ENCODE data around the gene FAM53B. TPM values are rescaled to one million over a fixed set of nuclear protein-coding genes. Genes with fewer than 3 reads are reported as not detected.
A peak's percentile ranks its signal among the peaks of the same experiment; 100 is the strongest.

Gene FAM53B
- total RNA-seq, 2 experiments from 2014 or later = 56.6 to 58.5 TPM

- POLR2A ChIA-PET = interaction anchor here (1.3 kb wide), 1 partner anchor 114 kb away, joined by 4 read pairs; no protein-coding TSS in a partner anchor
- H3K4me1 ChIP-seq (ENCODE audit: insufficient read depth, low read length, poor library complexity, severe bottlenecking) = peaks cover 18% of the 10 kb centered on the region
- H3K79me2 ChIP-seq (ENCODE audit: insufficient read depth, low read depth, low read length) = peaks cover 3% of the 10 kb centered on the region; the same call in 1 of the 2 replicates
- no peak overlapping the region for H3K4me2 ChIP-seq (ENCODE audit: low read length)
- H3K27ac ChIP-seq (ENCODE audit: low read depth, low read length, poor library complexity, severe bottlenecking) = no peak overlapping the region
- H3K36me3 ChIP-seq (ENCODE audit: insufficient read depth, low read length) = peaks cover 11% of the 10 kb centered on the region; the same call in 1 of the 2 replicates
- BruUV-seq (replicated peaks) = no TSS peak
- CTCF ChIA-PET (ENCODE audit: unreplicated experiment) = no interaction called here
- H3K9me3 ChIP-seq (ENCODE audit: low read length) = no peaks in the 10 kb centered on the region
- no peak for DNase-seq (ENCODE audit: low spot score)
- H4K20me1 ChIP-seq (ENCODE audit: insufficient read depth, low read length) = no peaks in the 10 kb centered on the region
- H3K9me2 ChIP-seq (ENCODE audit: insufficient read depth, low read length) = no peaks in the 10 kb centered on the region
- TF ChIP-seq EZH2phosphoT487 (IDR thresholded peaks at IDR 0.05; ENCODE audit: borderline replicate concordance, low read depth, low read length) = no peak
- TF ChIP-seq CTCF (conservative IDR thresholded peaks at IDR 0.05; ENCODE audit: low read length) = no peak
- no peak overlapping the region for H2AFZ ChIP-seq (ENCODE audit: low read length)
- intact Hi-C loops (cut with micrococcal nuclease; ENCODE audit: unreplicated experiment) = loop anchor here (10.0 kb wide), 1 partner anchor 197 kb away; no protein-coding TSS in a partner anchor
- no peak overlapping the region for H3K4me3 ChIP-seq (ENCODE audit: low read depth, low read length, poor library complexity, severe bottlenecking)
Measured at GRCh38 chr10:124627866-124628675, 116.1 kb downstream of the FAM53B start.

DNA sequence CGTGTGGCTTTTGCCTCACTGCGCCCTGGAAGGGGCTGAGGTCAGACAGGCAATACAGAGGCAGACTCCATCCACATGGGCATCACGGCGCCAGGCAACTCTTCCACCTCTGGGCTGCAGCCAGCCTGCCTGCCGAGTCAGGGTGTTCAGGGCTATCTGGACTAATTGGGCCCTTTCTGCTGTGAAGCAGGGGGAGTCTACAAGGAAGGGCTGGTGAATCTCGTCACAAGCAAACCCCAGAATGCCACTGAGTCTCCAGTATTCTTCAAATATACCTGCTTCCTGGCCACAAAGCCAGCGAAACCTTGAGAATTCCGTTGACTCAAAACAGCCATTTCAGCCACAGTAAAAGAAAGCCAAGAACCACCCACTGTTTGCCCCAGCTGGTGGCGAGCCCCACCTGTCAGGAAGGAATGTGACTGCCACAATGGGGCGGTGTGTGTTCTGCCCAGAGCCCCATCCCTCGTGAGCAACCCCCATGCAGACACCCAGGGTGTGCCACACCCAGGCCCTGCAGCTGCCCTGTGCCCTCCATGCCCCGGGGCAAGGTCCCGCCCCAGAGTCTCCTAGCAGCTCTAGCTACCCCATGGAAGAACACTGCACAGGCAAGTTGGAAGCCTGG is 117.3 kb downstream of the FAM53B start:
- no peak overlapping the region; the same call in 1 of the 2 replicates for H3K4me2 ChIP-seq (ENCODE audit: low read length)
- TF ChIP-seq EZH2phosphoT487 (IDR thresholded peaks at IDR 0.05; ENCODE audit: borderline replicate concordance, low read depth, low read length) = no peak
- TF ChIP-seq CTCF (conservative IDR thresholded peaks at IDR 0.05; ENCODE audit: low read length) = no peak
- POLR2A ChIA-PET = interaction anchor here (1.3 kb wide), 1 partner anchor 115 kb away, joined by 4 read pairs; no protein-coding TSS in a partner anchor

More for the DNA sequence above, 117.3 kb downstream of the FAM53B start:
- no peak for DNase-seq (ENCODE audit: low spot score)
- H3K79me2 ChIP-seq (ENCODE audit: insufficient read depth, low read depth, low read length) = no peaks in the 10 kb centered on the region
- no peaks in the 10 kb centered on the region for H3K9me3 ChIP-seq (ENCODE audit: low read length)
- no peak overlapping the region for H2AFZ ChIP-seq (ENCODE audit: low read length)
- H3K4me1 ChIP-seq (ENCODE audit: insufficient read depth, low read length, poor library complexity, severe bottlenecking) = peaks cover 21% of the 10 kb centered on the region
- intact Hi-C loops (cut with micrococcal nuclease; ENCODE audit: unreplicated experiment) = loop anchor here (10.0 kb wide), 1 partner anchor 198 kb away; no protein-coding TSS in a partner anchor
- H3K27ac ChIP-seq (ENCODE audit: low read depth, low read length, poor library complexity, severe bottlenecking) = peak overlapping the region; percentile 7
- BruUV-seq (replicated peaks) = no TSS peak
- H4K20me1 ChIP-seq (ENCODE audit: insufficient read depth, low read length) = no peaks in the 10 kb centered on the region
- CTCF ChIA-PET (ENCODE audit: unreplicated experiment) = interaction anchor here (0.6 kb wide), 1 partner anchor 81 kb away, joined by 3 read pairs; no protein-coding TSS in a partner anchor
- no peak overlapping the region for H3K4me3 ChIP-seq (ENCODE audit: low read depth, low read length, poor library complexity, severe bottlenecking)
- peaks cover 10% of the 10 kb centered on the region; the same call in 1 of the 2 replicates for H3K36me3 ChIP-seq (ENCODE audit: insufficient read depth, low read length)
- no peaks in the 10 kb centered on the region for H3K9me2 ChIP-seq (ENCODE audit: insufficient read depth, low read length)
